Left hindlimb (tissue), 1 donor: Measurements from ENCODE around the gene GSTM2.
"Not testable (repeated sequence)": the region's sequence is repeated elsewhere in the genome, so short reads cannot be mapped to it uniquely, and the experiment has no call there.

ENCODE experiments used
- DNase-seq: peaks from one replicate; pipeline ENCODE4 v3.0.0-alpha.2; 2018

Gene GSTM2

GRCh38 chr1:109685399-109685798 is 17.5 kb downstream of the GSTM2 start:
- not testable (repeated sequence) for DNase-seq

- not testable (repeated sequence) for DNase-seq
Measured at GRCh38 chr1:109685890-109686289, 18.0 kb downstream of the GSTM2 start.

GRCh38 chr1:109687109-109687508 is 19.3 kb downstream of the GSTM2 start:
- not testable (repeated sequence) for DNase-seq

GRCh38 chr1:109687641-109688499 is 20.0 kb downstream of the GSTM2 start, which contains the start of gene GSTM1:
Gene GSTM1, plus strand, starts transcription at chr1:109687817. Its CDS starts 57 bp downstream, at chr1:109687874.
- DNase-seq: no peak

GRCh38 chr1:109689844-109690405 is 22.1 kb downstream of the GSTM2 start:
- no peak for DNase-seq

- no peak for DNase-seq
Measured at GRCh38 chr1:109691759-109692158, 23.9 kb downstream of the GSTM2 start.

- DNase-seq: not testable (repeated sequence)
Measured at GRCh38 chr1:109694400-109694799, 26.5 kb downstream of the GSTM2 start.

GRCh38 chr1:109695138-109695537 is 27.3 kb downstream of the GSTM2 start:
- not testable (repeated sequence) for DNase-seq

- no peak for DNase-seq
Measured at GRCh38 chr1:109697066-109697465, 29.2 kb downstream of the GSTM2 start.

GRCh38 chr1:109697861-109698260 is 30.0 kb downstream of the GSTM2 start:
- not testable (repeated sequence) for DNase-seq

GRCh38 chr1:109702940-109703339 is 35.1 kb downstream of the GSTM2 start:
- not testable (repeated sequence) for DNase-seq

- DNase-seq: no peak
Measured at GRCh38 chr1:109704173-109704572, 36.3 kb downstream of the GSTM2 start.

- DNase-seq: no peak
Measured at GRCh38 chr1:109705411-109705810, 37.6 kb downstream of the GSTM2 start.

- DNase-seq: not testable (repeated sequence)
Measured at GRCh38 chr1:109708949-109709348, 41.1 kb downstream of the GSTM2 start.

GRCh38 chr1:109709822-109710221 is 42.0 kb downstream of the GSTM2 start:
- DNase-seq: not testable (repeated sequence)

GRCh38 chr1:109711593-109712320 is 43.9 kb downstream of the GSTM2 start, which contains the start of gene GSTM5:
Gene GSTM5, plus strand, starts transcription at chr1:109712251. Its CDS starts 62 bp downstream, at chr1:109712313.
- DNase-seq: peak; percentile 56

GRCh38 chr1:109712321-109712864 is 44.5 kb downstream of the GSTM2 start:
- no peak for DNase-seq

GRCh38 chr1:109713636-109714035 is 45.8 kb downstream of the GSTM2 start:
- no peak for DNase-seq

GRCh38 chr1:109714661-109715372 is 47.0 kb downstream of the GSTM2 start:
- no peak for DNase-seq

GRCh38 chr1:109716121-109716520 is 48.3 kb downstream of the GSTM2 start:
- DNase-seq: no peak

- DNase-seq: no peak
Measured at GRCh38 chr1:109716570-109717090, 48.8 kb downstream of the GSTM2 start.

- DNase-seq: no peak
Measured at GRCh38 chr1:109717729-109718128, 49.9 kb downstream of the GSTM2 start.
